AG09309 (cell line): ENCODE results near the gene SLFN11.
"Not testable (repeated sequence)": the region's sequence is repeated elsewhere in the genome, so short reads cannot be mapped to it uniquely, and the experiment has no call there.

Experiments used
- DNase-seq: peaks from one replicate; pipeline ENCODE4 v3.0.0-alpha.2; 2010; ENCODE audit warnings: low read depth
- H3K4me3 ChIP-seq: 2 replicates; pipeline ENCODE4 v1.5.1; 2011; ENCODE audit warnings: mild to moderate bottlenecking, low read depth, low read length, moderate library complexity; ENCODE audit not compliant: control insufficient read depth
- TF ChIP-seq, protein P1 (sequence below): IDR thresholded peaks from 2 replicates; pipeline ENCODE4 v1.5.1; 2011; ENCODE audit warnings: mild to moderate bottlenecking, low read depth, low read length, inconsistent platforms; ENCODE audit not compliant: insufficient read depth, control insufficient read depth; ENCODE audit errors: missing control alignments

SLFN11 gene, protein sequence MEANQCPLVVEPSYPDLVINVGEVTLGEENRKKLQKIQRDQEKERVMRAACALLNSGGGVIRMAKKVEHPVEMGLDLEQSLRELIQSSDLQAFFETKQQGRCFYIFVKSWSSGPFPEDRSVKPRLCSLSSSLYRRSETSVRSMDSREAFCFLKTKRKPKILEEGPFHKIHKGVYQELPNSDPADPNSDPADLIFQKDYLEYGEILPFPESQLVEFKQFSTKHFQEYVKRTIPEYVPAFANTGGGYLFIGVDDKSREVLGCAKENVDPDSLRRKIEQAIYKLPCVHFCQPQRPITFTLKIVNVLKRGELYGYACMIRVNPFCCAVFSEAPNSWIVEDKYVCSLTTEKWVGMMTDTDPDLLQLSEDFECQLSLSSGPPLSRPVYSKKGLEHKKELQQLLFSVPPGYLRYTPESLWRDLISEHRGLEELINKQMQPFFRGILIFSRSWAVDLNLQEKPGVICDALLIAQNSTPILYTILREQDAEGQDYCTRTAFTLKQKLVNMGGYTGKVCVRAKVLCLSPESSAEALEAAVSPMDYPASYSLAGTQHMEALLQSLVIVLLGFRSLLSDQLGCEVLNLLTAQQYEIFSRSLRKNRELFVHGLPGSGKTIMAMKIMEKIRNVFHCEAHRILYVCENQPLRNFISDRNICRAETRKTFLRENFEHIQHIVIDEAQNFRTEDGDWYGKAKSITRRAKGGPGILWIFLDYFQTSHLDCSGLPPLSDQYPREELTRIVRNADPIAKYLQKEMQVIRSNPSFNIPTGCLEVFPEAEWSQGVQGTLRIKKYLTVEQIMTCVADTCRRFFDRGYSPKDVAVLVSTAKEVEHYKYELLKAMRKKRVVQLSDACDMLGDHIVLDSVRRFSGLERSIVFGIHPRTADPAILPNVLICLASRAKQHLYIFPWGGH

DNA sequence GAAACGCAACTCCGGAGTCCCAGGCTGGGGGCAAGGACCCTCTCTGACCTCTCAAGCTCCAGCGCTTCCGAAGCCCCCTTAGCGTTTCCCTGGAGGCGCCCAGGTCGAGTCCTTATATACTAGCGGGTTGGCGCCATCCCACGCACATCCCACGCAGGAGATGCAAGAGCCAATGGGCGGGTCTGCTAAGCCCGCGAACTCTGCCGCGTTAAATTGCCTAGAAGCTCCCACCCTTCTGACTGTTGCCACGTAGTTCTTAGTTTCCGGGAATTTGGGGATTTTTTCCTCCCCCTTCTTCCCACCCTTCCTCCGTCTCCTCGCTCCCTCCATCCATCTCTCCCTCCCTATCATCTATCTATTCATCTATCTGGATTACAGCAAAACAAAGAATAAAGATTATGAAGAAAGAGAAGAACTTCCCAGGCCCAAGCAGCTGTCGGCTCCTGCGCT lies at the start of gene SLFN11:
Gene SLFN11, minus strand, starts transcription at position 88 of the 450 bp plus-strand sequence. CDS start 9,814 bp downstream, outside the sequence.
- peak; percentile 94 for DNase-seq
- TF ChIP-seq, protein P1, sequence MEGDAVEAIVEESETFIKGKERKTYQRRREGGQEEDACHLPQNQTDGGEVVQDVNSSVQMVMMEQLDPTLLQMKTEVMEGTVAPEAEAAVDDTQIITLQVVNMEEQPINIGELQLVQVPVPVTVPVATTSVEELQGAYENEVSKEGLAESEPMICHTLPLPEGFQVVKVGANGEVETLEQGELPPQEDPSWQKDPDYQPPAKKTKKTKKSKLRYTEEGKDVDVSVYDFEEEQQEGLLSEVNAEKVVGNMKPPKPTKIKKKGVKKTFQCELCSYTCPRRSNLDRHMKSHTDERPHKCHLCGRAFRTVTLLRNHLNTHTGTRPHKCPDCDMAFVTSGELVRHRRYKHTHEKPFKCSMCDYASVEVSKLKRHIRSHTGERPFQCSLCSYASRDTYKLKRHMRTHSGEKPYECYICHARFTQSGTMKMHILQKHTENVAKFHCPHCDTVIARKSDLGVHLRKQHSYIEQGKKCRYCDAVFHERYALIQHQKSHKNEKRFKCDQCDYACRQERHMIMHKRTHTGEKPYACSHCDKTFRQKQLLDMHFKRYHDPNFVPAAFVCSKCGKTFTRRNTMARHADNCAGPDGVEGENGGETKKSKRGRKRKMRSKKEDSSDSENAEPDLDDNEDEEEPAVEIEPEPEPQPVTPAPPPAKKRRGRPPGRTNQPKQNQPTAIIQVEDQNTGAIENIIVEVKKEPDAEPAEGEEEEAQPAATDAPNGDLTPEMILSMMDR, result no peak
- peak within 1 kb of the TSS; percentile 96 for H3K4me3 ChIP-seq

DNA sequence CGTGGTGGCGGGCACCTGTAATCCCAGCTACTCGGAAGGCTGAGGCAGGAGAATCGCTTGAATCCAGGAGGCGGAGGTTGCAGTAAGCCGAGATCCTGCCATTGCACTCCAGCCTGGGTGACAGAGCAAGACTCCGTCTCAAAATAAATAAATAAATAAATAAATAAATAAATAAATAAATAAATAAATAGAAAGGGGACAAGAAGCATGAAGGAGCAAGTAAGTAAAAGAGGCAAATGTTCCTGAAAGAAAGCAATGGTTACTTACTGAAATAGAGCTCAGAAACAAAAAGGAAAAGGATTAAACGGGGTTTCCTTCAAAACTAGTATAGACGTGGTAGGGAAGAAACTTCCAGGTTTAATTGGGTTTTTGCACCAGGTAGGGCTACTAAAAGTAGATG lies 47.6 kb upstream of the SLFN11 start:
- DNase-seq, H3K4me3 ChIP-seq: not testable (repeated sequence)

DNA sequence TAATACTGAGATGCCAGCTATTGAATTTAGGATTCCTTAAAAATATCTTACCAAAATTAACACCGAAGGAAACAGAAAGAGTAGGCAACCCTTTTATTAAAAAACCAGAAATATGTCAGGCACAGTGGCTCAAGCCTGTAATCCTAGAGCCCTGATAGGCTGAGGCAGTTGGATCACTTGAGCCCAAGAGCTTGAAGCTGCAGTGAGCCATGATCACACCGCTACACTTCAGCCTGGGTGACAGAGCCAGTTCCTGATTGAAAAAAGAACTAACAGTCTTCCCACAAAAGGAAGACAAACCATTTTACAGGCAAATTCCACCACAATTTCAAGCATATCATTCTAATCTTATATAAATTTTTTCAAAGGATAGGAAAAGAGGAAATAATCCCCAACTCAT lies 43.2 kb upstream of the SLFN11 start:
- no peak overlapping the region for H3K4me3 ChIP-seq
- TF ChIP-seq, protein P1, result no peak
- DNase-seq, result no peak

DNA sequence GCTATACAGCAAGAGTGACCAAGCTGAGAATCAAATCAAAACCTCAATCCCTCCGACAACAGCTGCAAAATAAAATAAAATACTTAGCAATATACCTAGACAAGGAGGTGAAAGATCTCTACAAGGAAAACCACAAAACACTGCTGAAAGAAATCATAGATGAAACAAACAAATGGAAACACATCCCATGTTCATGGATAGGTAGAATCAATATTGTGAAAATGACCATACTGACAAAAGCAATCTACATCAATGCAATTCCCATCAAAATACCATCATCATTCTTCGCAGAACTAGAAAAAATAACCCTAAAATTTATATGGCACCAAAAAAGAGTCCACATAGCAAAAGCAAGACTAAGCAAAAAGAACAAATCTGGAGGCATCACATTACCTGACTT lies 41.3 kb upstream of the SLFN11 start:
- H3K4me3 ChIP-seq, DNase-seq: not testable (repeated sequence)

DNA sequence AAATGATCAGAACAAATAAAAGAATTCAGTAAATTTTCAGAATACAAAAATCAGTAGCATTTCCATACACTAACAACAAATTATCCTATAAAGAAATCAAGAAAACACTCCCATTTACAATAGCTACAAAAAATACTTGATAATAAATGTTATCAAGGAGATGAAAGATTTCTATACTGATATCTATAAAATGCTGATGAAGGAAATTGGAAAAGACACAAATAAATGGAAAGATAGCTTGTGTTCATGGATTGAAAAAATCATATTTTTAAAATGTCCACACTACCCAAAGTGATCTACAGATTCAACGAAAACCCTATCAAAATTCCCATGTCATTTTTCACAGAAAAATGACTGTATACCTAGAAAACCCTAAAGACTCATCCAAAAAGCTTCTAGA lies 40.8 kb upstream of the SLFN11 start:
- H3K4me3 ChIP-seq, result no peak overlapping the region
- no peak for DNase-seq
- TF ChIP-seq, protein P1, result no peak

DNA sequence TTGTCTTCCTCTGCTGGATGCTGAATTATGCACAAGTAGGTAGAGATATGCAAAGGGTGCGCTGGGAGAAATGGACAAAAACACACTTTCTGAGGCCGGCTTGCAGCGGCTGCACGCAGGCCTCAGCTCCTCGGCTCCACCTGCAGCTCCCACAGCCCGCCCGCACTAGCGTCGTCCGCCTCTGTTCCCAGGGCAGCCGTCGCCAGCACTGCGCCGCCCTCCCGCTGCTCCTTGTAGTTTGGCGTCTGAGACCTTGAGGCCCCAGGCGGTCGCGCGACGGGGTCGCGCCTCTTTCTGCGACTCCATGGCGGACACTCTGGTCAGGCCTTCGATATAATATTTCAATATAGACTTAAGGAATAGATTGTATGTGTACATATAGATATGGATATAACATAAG lies 34.1 kb upstream of the SLFN11 start:
- TF ChIP-seq, protein P1, result no peak
- no peak for DNase-seq
- H3K4me3 ChIP-seq, result no peak overlapping the region

DNA sequence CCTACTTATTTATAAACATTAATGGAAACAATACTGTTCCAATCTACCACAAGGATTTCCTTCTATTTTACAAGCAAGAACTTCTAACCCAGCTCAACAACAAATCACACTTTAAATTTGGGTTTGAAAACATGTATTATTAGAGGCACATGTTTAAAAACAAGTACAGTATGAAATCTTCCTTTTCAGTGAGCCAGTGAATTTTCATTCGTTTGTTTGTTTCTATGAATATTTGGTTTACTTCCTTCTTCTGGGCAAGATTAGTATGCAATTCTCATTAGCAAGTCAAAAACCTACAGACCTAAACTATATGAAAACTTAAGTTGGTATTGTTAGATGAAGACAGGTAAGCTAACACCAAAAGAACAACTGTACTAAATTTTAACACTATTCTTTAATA lies 33.1 kb upstream of the SLFN11 start:
- no peak for DNase-seq
- TF ChIP-seq, protein P1, result no peak
- no peak overlapping the region for H3K4me3 ChIP-seq
